Measurements from ENCODE around the gene FADS3.
A peak's percentile ranks its signal among the peaks of the same experiment; 100 is the strongest.

Gene FADS3

GRCh38 chr11:61895718-61896059 is 4.3 kb upstream of the FADS3 start:
- no peaks in the 10 kb centered on the region; the same call in 1 of the 2 replicates for H3K27me3 ChIP-seq (replicated peaks; ENCODE audit: control insufficient read depth, insufficient read depth, low read length)
- TF ChIP-seq, protein P1, sequence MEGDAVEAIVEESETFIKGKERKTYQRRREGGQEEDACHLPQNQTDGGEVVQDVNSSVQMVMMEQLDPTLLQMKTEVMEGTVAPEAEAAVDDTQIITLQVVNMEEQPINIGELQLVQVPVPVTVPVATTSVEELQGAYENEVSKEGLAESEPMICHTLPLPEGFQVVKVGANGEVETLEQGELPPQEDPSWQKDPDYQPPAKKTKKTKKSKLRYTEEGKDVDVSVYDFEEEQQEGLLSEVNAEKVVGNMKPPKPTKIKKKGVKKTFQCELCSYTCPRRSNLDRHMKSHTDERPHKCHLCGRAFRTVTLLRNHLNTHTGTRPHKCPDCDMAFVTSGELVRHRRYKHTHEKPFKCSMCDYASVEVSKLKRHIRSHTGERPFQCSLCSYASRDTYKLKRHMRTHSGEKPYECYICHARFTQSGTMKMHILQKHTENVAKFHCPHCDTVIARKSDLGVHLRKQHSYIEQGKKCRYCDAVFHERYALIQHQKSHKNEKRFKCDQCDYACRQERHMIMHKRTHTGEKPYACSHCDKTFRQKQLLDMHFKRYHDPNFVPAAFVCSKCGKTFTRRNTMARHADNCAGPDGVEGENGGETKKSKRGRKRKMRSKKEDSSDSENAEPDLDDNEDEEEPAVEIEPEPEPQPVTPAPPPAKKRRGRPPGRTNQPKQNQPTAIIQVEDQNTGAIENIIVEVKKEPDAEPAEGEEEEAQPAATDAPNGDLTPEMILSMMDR (IDR thresholded peaks at IDR 0.05; ENCODE audit: insufficient read depth, low read length, poor library complexity, severe bottlenecking), result no peak
- no peak overlapping the region for H3K4me3 ChIP-seq (replicated peaks; ENCODE audit: low read depth, low read length)
- H3K36me3 ChIP-seq (ENCODE audit: control insufficient read depth, insufficient read depth, low read length), result no peaks in the 10 kb centered on the region
- DNase-seq (ENCODE audit: extremely low read depth, insufficient read length), result no peak

GRCh38 chr11:61895046-61895717 is 3.8 kb upstream of the FADS3 start:
- TF ChIP-seq, protein P1 (IDR thresholded peaks at IDR 0.05; ENCODE audit: insufficient read depth, low read length, poor library complexity, severe bottlenecking), result no peak
- H3K27me3 ChIP-seq (replicated peaks; ENCODE audit: control insufficient read depth, insufficient read depth, low read length), result no peaks in the 10 kb centered on the region; the same call in 1 of the 2 replicates
- no peaks in the 10 kb centered on the region for H3K36me3 ChIP-seq (ENCODE audit: control insufficient read depth, insufficient read depth, low read length)
- no peak overlapping the region for H3K4me3 ChIP-seq (replicated peaks; ENCODE audit: low read depth, low read length)
- DNase-seq (ENCODE audit: extremely low read depth, insufficient read length), result no peak

DNA sequence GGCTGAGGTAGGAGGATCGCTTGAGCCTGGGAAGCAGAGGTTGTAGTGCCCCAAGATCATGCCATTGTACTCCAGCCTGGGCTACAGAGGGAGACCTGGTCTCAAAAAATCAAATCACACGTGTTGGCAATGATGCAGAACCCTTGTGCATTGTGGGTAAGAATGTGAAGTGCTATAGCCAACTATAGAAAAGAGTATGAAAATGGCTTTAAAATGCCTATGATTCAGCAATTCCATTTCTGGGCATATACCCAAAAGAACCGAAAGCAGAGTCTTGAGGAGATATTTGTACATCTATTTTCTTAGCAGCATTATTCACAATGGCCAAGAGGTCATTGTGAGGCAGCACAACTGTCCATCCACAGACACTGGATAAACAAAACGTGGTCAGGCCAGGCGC is 2.6 kb upstream of the FADS3 start:
- TF ChIP-seq, protein P1 (IDR thresholded peaks at IDR 0.05; ENCODE audit: insufficient read depth, low read length, poor library complexity, severe bottlenecking), result no peak
- DNase-seq (ENCODE audit: extremely low read depth, insufficient read length), result no peak

GRCh38 chr11:61892085-61892370 is 683 bp upstream of the FADS3 start:
- TF ChIP-seq, protein P1 (IDR thresholded peaks at IDR 0.05; ENCODE audit: insufficient read depth, low read length, poor library complexity, severe bottlenecking), result peak; percentile 28
- peak overlapping the region; percentile 75 for H3K4me3 ChIP-seq (replicated peaks; ENCODE audit: low read depth, low read length)
- DNase-seq (ENCODE audit: extremely low read depth, insufficient read length), result no peak

More for the DNA sequence above, 2.6 kb upstream of the FADS3 start:
- H3K4me3 ChIP-seq (replicated peaks; ENCODE audit: low read depth, low read length), result no peak overlapping the region
- H3K27me3 ChIP-seq (replicated peaks; ENCODE audit: control insufficient read depth, insufficient read depth, low read length), result no peaks in the 10 kb centered on the region; the same call in 1 of the 2 replicates
- no peaks in the 10 kb centered on the region for H3K36me3 ChIP-seq (ENCODE audit: control insufficient read depth, insufficient read depth, low read length)

DNA sequence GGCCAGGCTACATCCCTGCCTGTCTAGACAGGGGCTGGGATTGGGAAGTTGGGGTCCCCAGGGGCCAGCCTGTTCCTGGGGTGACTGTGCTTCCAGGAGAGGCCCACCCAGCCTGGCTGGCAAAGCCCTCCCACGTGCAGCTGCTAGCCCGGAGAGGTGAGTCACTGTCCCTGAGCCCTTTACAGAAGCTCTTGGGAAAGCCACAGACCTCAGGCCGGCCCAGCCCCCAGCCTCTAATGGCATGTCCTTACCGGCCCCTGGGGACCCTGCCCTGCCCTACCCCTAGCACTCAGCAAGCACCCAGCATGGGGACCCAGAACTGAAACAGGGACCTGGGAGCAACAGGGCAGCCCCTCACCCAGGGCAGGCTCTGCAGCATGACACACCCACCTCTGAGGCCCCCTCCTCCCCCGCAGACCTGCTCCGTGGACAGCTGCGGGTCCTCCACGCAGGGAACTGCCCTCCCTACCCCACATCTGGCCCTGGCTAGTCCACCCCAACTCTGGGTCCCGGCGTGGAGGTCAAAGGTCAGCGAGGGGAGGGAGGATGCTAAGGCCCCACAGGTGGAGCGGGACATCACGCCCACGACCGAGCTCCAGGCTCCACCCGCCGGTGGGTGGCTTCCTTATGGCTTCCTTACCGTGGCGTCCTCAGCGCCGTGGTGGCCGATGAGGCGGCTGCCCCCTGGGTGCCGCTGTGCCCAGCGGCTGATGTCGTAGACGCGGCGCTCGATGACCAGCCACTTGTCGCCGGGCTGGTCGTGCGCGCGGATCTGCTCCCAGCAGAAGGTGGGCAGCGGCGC is 615 bp downstream of the FADS3 start:
- TF ChIP-seq, protein P1 (IDR thresholded peaks at IDR 0.05; ENCODE audit: insufficient read depth, low read length, poor library complexity, severe bottlenecking), result no peak
- no peak for DNase-seq (ENCODE audit: extremely low read depth, insufficient read length)
- H3K36me3 ChIP-seq (ENCODE audit: control insufficient read depth, insufficient read depth, low read length), result no peaks in the 10 kb centered on the region
- peak overlapping the region; percentile 75 for H3K4me3 ChIP-seq (replicated peaks; ENCODE audit: low read depth, low read length)
- no peaks in the 10 kb centered on the region; the same call in 1 of the 2 replicates for H3K27me3 ChIP-seq (replicated peaks; ENCODE audit: control insufficient read depth, insufficient read depth, low read length)

More at GRCh38 chr11:61892085-61892370, 683 bp upstream of the FADS3 start:
- no peaks in the 10 kb centered on the region; the same call in 1 of the 2 replicates for H3K27me3 ChIP-seq (replicated peaks; ENCODE audit: control insufficient read depth, insufficient read depth, low read length)
- no peaks in the 10 kb centered on the region for H3K36me3 ChIP-seq (ENCODE audit: control insufficient read depth, insufficient read depth, low read length)
